Measurements from ENCODE around the gene UGT1A4.

Gene UGT1A4

DNA sequence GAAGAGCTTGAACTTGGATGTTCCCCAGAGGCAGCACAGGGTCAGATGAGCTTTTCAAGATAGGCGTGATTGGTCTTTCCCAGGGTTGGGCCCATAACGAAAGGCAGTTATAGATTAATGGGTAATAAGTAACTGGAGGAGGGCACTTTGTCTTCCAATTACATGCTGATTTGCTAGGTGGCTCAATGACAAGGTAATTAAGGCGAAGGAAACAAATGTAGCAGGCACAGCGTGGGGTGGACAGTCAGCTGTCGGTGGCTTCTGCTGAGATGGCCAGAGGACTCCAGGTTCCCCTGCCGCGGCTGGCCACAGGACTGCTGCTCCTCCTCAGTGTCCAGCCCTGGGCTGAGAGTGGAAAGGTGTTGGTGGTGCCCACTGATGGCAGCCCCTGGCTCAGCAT lies at the start of gene UGT1A4:
UGT1A4 (plus strand) TSS at position 185 of the 400 bp plus-strand sequence; CDS start at position 270, 85 bp downstream.
- DNase-seq (ENCODE audit: low read depth in 2 of 2): no peak

DNA sequence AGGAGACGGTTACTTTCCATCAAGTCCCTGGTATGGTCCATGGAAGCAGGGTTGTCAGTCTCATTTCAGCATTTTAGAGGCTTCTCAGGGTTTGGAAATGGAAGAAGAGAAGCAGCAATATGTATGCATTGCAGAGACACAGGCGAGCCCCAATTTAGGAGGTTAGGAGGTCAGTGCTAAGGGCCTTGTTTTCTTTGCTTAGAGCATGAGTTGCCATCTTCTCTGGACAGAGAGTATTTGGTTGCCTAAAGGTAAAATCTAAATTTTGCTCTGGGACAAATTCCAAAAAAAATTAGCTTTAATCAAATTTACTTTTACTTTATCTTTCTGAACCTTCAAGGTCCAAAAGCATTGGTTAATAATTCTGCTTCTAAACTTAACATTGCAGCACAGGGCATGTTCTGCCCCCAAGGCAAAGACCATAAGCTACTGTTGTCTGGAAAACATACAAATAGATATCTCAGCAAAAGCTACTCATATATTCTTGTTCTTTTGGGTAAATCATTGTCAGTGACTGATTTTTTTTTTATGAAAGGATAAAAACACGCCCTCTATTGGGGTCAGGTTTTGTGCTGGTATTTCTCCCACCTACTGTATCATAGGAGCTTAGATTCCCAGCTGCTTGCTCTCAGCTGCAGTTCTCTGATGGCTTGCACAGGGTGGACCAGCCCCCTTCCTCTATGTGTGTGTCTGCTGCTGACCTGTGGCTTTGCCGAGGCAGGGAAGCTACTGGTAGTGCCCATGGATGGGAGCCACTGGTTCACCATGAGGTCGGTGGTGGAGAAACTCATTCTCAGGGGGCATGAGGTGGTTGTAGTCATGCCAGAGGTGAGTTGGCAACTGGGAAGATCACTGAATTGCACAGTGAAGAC lies 47.0 kb upstream of the UGT1A4 start, which contains the start of gene UGT1A9:
UGT1A9 (plus strand) TSS at position 609 of the 872 bp plus-strand sequence; CDS start at position 646, 37 bp downstream.
- DNase-seq (ENCODE audit: low read depth in 2 of 2): no peak

DNA sequence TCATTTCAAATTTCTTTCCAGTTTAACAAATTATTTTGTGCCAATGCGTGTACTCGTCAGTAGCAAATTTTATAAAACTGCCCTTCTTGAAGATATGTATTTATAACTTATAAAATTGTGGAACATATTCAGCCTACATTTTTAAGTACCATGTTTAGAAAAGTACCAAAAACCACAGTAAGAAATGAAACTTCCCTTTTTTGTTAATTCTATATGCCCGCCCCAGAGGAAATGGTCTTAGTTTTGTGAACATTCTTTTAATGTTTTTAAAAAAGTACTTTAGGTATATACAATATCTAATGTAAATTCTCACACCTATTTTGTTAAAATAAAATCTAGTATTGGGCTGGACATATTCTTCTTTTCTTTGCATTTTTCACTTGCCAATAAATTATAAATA lies 45.6 kb upstream of the UGT1A4 start:
- DNase-seq (ENCODE audit: low read depth in 2 of 2): no peak

DNA sequence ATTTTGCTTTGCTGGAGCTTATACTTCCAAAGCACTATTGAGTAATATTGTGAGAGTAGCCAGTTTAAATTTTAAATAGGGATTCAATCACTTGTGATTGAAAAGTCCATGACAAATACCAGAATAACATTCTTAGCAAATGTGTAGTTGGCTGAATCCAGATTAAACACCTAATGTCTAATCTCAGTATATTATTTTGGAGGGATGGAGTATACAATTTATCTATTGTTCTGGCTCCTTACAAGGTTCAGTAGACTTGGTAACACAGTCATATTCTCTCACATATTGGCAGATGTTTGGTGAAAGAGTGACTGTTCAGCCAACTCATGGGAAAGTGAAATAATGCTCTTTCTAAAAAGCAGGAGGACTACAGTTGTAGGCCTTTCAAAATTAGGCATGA lies 44.6 kb upstream of the UGT1A4 start:
- no peak for DNase-seq (ENCODE audit: low read depth in 2 of 2)

DNA sequence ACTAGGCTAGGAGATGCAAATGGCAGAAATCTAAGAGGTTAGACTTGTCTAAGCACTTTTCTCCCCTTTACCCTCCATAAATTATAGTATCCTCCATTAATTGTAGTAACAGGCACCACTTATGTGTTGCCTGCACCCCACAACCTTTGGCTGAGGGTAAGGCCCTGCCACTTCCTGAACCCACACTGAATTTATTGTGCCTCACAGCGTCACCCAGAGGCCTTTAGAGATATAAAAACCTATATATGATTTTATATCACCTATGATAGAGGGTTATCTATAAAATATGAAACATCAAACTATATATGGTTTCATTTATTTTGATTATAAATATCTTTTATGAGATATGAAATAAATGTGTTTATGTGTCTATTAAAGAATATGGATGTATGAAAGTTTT lies 44.2 kb upstream of the UGT1A4 start:
- DNase-seq (ENCODE audit: low read depth in 2 of 2): no peak

DNA sequence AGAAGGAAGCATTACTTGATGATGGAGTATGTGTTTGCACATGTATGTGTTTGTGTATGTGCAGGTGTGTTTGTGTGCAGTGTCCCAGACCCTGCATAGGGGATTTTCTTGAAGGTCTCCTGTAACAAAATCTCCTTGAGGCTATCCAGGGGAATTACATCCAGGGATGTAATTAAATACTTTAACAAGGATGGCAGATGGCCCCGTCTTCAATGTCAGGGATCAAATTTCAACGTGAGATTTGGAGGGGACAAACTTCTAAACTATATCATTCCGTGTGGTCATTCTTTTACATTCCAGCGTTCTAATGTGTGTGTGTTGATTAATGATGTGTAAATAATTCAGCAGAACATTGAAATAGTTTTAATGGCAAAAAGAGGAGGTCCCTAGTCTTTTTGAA lies 43.5 kb upstream of the UGT1A4 start:
- DNase-seq (ENCODE audit: low read depth in 2 of 2): no peak

DNA sequence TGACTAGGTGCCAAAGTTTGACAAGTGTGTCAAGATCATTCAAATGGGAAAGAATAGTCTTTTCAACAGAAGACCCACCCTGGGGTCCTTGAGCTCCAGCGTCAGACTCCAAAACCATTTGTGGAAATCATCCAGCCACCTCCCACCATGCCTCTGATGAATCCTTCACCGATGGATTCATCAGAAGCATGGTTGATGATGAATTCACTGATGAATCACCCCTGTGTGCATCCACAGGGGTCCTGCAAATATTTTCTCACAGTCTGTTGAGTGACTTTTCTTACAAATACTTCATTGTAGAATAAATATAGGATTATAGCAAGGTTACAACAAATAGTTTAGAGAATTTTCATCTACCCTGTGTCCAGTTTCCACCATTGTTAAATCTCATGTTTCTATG lies 42.5 kb upstream of the UGT1A4 start:
- no peak for DNase-seq (ENCODE audit: low read depth in 2 of 2)

DNA sequence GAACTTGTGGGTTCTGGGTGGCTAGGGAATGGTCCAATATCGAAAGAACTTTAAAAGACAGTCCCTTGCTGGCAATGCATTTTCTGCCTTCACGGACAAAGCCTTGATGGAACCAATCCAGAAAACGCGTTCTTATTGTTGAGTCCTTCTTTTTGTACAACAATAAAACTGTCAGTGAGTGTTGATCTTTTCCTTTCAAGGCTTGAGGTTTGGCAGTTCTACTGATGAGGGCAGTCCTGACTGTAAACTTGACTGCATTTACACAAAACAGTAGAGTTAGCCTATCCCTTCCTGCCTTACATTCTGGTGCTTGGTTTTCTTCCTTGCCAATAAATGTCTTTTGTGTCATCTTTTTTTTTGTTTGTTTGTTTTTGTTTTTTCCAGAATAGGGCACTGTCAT lies 39.3 kb upstream of the UGT1A4 start:
- no peak for DNase-seq (ENCODE audit: low read depth in 2 of 2)

DNA sequence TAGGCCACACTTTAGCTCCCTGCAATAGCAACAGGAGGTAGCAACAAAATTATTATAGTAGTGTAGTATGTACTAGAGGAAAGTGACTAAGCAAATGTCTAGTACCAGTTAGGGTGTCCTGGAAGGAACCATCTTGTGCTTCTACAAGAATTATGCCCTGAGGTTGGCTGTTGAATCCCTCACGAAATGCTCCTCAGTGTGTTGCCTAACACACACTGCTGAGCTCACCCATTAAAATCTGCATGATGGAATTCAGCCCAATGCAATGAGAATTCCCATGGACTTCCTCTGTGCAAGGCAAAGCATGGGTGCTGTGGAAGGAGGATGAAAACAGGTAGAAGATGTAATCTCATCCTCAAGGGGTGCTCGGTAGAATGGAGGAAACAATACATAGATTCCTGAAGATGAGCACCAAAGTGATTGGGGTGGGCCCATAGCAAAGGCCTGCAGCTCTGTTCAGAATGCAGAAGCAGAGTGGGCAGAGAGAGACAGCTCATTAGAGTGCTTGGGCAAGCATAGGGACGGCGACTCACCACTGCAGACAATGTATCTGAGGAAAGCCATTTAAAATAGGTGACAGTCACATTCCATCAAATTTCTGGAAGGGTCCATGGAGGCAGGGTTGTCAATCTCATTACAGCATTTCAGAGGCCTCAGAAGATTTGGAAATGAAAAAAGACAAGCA lies 38.0 kb upstream of the UGT1A4 start:
- DNase-seq (ENCODE audit: low read depth in 2 of 2): no peak

DNA sequence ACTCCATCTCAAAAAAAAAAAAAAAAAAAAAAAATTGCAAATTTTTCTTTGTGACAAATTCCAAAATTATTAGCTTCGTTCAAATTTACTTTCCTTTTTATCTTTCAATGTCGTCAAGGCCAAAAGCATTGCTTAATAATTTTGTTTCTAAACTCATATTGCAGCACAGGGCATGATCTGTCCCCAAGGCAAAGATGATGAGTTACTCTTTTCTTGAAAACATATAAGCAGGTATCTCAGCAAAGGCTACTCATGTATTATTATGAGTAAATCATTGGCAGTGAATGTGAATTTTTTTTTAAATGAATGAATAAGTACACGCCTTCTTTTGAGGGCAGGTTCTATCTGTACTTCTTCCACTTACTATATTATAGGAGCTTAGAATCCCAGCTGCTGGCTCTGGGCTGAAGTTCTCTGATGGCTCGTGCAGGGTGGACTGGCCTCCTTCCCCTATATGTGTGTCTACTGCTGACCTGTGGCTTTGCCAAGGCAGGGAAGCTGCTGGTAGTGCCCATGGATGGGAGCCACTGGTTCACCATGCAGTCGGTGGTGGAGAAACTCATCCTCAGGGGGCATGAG lies 36.9 kb upstream of the UGT1A4 start, which contains the start of gene UGT1A7:
UGT1A7 (plus strand) TSS at position 381 of the 579 bp plus-strand sequence; CDS start at position 418, 37 bp downstream.
- DNase-seq (ENCODE audit: low read depth in 2 of 2): no peak

DNA sequence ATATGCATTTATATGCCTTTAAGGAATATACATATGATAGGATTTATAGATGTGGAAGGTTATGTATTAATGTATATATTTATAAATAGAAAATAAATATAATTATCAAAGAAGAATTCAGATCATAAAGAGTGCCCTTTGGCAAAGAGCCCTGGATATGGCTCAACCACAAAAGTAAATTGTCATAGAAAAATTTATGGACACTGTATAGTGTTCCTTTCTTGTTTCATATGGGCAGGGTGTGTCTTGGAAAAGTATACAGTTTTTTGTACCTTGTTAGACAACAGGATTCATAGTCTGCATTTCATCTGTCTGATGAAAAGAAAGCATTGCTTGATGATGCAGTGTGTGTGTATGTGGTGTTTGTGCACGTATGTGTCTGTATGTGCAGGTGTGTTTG lies 33.9 kb upstream of the UGT1A4 start:
- DNase-seq (ENCODE audit: low read depth in 2 of 2): no peak

DNA sequence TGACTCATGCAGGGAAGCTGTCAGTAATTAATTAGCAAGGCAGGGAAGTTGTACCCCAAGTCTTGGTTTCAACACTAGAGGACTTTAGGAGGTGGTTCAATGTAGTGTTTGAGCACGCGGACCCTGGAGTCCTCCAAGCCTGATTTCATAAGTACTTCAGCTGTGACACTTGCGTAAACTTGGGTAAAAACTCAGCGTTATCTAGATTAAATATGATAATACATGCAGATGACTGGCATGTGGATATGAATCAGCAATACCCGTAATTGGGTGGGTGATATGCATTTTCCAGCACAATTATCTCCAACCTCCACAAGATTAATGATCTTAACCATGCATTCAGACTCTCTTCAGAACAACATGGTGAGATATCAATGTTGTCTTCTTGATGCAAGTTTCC lies 31.6 kb upstream of the UGT1A4 start:
- no peak for DNase-seq (ENCODE audit: low read depth in 2 of 2)

DNA sequence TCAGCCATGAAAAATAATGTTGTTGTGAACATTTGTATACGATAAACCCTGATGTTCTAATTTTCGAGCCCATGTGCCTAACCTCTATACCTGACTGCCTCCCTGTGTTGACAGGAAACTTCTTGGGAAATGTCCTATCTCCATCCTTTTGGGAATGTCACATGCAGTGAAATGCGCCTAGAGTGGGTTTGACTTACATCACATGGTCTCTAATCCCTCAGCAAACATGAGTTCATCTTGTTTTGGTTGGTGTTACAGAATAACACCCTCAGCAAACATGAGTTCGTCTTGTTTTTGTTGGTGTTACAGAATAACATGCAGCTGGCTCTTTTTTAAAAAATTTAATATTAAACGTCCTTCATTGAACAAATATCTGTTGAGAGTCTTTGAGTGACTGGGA lies 30.2 kb upstream of the UGT1A4 start:
- no peak for DNase-seq (ENCODE audit: low read depth in 2 of 2)

DNA sequence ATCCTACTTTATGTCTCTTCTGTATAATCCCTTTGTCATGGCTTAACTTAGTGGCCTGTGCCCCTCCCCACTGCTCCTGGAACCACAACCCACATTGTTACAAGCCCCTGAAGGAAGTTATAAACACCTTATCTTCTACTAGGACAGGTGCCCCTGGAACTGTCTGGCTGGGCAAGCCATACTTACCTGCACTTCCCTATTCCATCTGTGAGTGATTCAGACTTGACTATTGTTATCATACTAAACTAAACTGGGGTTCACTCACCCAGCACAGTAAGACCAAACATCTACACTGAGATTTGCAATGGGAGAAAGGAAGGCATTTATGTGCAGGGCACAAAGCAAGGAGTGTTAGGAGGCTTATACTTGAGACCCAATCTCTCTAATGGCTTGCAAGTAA lies 29.5 kb upstream of the UGT1A4 start:
- no peak for DNase-seq (ENCODE audit: low read depth in 2 of 2)

DNA sequence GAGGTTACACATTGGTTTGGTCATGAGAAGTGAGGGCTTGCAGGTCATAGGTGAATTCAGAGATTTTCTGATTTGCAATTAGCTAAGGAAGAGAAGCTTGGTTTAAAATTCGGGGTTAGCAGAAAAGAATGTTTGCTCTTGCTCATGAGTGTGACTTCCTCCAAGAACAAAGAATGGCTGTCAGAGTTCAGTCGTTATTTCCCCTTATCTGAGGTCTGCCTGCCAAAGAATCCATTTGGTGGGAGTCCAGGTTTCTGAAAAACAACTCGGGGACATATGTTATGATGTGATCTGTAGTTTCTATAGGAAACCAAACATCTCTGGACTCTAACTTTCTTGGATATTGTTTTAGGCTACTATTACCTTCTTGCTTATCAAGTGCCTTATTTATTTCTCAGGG lies 29.0 kb upstream of the UGT1A4 start:
- DNase-seq (ENCODE audit: low read depth in 2 of 2): no peak

DNA sequence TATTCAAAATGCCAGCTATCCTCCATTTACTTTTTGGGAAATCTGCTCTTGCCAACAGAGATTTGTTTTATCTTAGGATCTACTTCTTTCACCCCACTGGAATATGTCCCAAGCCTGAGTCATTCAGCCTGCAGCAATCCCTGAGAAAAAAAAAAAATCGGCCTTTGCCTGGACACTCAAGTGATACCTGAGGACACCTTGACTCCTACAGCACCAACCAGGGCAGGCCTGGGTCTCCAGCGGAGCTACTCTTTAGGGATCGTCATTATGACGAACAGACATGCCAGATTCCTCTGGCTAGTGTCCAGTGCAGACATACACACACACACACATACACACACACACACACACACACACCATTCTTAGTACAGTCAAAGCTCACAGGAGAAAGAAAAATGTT lies 28.1 kb upstream of the UGT1A4 start:
- DNase-seq (ENCODE audit: low read depth in 2 of 2): no peak

DNA sequence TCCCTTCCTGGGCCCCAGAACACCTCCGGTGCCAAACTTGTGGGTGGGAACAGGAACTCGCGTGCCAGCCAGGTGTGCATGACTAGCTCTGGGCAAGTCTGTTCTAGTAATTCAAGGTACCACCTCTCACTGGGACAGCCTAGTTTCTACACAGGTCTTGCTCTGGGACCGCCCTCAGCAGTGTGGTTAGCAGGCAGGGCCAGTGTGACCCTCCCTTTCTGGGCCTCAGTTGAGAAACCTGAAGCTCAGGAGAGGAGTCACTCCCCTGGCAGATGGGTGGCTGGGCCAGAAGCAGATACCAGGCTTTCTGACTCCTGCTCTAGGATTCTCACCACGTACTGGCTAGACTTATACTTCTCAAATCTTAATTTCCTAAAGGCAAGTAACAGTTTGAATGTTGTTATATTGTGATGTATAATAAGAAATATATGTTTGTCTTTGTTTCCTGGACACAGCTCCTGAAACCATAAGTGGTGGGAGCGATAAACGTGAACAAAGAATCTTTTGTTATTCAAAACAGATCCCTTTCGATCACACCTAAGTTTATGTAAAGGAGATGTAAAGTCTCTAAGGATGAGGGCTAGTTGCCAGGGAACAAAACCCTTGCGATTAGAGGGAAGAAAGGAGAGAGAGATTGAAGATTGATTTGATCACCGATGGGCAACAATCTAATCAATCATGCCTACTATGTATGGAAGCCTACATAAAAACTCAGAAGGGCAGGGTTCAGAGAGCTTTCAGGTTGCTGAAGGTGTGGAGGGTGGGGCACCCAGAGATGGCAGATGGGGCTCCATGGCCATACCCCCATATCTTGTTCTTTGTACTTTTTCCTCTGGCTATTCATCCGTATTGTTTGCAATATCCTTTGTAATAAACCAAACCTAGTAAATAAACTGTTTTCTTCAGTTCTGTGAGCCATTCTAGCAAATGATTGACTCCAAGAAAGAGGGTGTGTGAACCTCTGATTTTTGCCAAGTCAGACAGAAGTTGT lies 26.8 kb upstream of the UGT1A4 start:
- no peak for DNase-seq (ENCODE audit: low read depth in 2 of 2)

DNA sequence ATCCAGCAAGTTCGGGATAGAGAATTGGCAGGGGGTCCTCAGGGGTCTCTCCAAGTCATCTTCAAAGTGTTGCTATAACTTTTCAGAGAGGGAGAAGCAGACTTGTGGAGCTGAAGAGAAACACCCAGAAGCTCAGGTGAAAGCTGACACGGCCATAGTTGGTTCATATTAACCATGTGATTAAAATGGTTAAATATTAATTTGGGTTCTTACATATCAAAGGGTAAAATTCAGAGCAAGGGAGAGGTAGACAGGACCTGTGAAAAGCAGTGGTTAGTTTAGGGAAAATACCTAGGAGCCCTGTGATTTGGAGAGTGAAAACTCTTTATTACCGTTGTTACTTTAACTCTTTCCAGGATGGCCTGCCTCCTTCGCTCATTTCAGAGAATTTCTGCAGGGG lies 25.9 kb upstream of the UGT1A4 start, which contains the start of gene UGT1A6:
UGT1A6 (plus strand) TSS at position 243 of the 400 bp plus-strand sequence; CDS start at position 358, 115 bp downstream.
- DNase-seq (ENCODE audit: low read depth in 2 of 2): no peak

DNA sequence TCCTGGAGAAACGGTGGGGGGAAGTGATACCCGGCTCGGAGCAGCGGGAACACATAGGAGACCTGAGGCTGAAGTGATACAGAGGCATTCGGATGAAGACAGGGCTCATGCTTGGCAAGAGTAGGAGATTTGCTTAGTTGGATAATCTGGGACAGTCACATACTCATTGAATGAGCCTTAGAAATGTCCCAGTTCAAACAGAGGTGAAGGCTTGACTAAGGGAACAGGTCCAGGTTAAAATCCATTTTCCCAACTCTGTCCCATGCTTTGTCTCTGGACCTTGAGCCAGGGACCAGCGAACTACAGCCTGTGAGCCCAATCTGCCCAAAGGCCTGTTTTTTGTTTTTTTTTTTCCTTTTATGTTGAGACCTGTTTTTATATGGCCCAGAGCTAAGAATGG lies 24.6 kb upstream of the UGT1A4 start:
- no peak for DNase-seq (ENCODE audit: low read depth in 2 of 2)

DNA sequence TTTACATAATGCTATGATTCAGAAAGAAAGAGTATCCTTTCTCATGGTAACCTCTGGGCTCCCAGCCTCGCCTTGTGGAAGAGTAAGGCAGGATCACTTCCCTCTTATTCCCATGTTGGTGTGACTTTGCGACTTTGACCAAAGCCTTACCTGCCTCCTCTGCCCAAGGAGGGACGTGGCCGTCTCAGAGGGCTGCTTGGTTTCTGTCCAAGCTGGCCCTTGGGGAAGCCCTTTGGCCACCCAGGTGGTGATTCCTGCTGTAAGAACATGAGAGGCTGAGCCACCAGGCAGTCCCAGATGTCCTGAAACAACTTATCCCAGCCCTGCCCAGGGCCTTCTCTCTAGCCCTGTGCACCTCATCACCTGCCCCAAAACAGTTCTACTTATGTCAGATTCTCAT lies 19.8 kb upstream of the UGT1A4 start:
- no peak for DNase-seq (ENCODE audit: low read depth in 2 of 2)

DNA sequence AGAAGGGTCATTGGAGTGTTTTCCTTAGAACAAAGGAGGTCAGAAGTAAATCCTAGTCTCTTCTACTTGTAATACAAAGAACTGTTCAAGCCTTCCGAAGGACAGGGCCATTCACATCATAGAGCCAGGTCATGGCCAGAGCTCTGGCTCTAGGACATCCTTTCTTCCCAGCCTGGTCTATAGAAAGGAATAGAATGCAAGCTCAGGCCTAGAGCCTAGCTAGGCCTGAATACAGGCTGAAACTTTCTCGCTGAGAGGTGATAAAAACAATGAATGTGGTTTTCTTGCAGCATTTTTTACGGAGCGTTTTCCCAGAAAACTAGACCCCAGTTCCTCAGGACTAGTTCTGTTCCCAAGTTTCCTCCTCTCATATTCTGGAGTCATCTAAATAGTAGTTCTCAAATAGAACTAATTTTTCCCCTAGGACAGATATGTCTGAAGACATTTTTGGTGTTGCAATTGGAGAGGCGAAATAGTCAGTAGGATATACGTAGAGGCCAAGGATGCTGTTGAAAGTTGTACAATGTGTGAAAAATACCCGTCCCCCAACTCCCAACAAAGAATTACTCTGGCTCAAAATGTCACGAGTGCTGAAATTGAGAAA lies 19.0 kb upstream of the UGT1A4 start:
- no peak for DNase-seq (ENCODE audit: low read depth in 2 of 2)

All from stimulated activated CD4-positive, alpha-beta T cell treated with anti-CD3 and anti-CD28 coated beads, Interleukin-1b, Interleukin-23, amount 100 ng/mL, for 4 hours (primary cell).